Measurements from ENCODE around the gene EXOSC2.

EXOSC2 gene

DNA sequence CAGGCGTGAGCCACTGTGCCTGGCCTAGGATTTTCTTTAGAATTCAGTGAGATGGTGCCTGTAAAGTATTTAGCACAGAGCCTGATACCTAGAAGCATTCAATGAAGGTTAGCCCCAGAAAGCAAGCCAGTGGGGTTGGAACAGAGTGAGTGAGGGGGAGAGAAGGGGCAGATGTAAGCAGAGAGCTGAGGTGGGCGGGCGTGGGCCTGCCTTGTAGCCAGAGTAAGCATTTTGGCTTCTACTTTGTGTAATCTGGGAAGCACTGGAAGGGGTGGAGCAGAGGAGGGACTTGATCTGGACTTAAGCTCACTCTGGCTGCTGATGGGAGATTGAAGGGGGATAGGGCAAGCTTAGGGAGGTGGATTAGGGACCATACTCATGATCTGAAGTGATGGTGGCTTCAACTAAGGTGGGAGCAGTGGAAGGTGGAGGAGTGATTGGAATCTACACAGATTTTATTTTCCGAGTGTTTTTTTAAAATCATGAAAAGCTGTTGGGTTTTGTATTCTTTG is 2.6 kb downstream of the EXOSC2 start:
- Histone ChIP-seq H3K27me3 (ENCODE audit: low read depth) (no peaks in the 10 kb centered on the region), H3K4me3 (no peak overlapping the region), H3K36me3 (replicated peaks) (peaks cover 59% of the 10 kb centered on the region), H3K9me3 (no peaks in the 10 kb centered on the region), H3K4me1 (peaks cover 12% of the 10 kb centered on the region)
- DNase-seq (ENCODE audit: low spot score in 2 of 2), result no peak
- in situ Hi-C loops (cut with MboI; ENCODE audit: low sequenced_read_pairs), result no loop called here

DNA sequence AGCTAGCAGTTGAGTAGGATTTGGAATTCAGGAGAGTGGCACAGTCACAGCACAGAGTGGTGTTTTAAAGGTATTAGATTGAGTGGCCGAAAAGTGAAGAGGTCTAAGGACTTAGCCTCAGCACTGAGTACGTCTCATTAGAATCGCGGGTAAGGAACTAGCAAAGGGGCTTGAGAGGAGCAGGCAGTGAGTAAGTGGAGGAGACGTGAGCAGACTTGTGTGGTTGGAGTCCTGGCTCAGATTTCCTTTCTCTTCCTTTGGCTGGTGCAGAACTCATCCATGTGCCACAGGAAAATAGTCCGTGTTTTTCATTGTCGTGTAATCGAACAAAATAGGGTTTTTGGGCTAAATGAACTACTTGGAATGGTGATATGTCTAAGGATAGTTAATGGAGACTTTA is 3.4 kb downstream of the EXOSC2 start:
- in situ Hi-C loops (cut with MboI; ENCODE audit: low sequenced_read_pairs), result no loop called here
- H3K36me3 ChIP-seq (replicated peaks), result peaks cover 67% of the 10 kb centered on the region

GRCh38 chr9:130698514-130698913 is 4.9 kb downstream of the EXOSC2 start:
- H3K4me1 ChIP-seq, result peaks cover 9% of the 10 kb centered on the region
- H3K4me3 ChIP-seq, result no peak overlapping the region
- H3K9me3 ChIP-seq, result no peaks in the 10 kb centered on the region
- peaks cover 82% of the 10 kb centered on the region for H3K36me3 ChIP-seq (replicated peaks)
- in situ Hi-C loops (cut with MboI; ENCODE audit: low sequenced_read_pairs), result no loop called here
- H3K27me3 ChIP-seq (ENCODE audit: low read depth), result no peaks in the 10 kb centered on the region
- no peak for DNase-seq (ENCODE audit: low spot score in 2 of 2)

More for the DNA sequence above, 3.4 kb downstream of the EXOSC2 start:
- Histone ChIP-seq H3K4me1 (peaks cover 12% of the 10 kb centered on the region), H3K4me3 (no peak overlapping the region), H3K27me3 (ENCODE audit: low read depth) (no peaks in the 10 kb centered on the region), H3K9me3 (no peaks in the 10 kb centered on the region)
- no peak for DNase-seq (ENCODE audit: low spot score in 2 of 2)

GRCh38 chr9:130699047-130699446 is 5.5 kb downstream of the EXOSC2 start:
- Histone ChIP-seq H3K4me1 (peaks cover 9% of the 10 kb centered on the region), H3K36me3 (replicated peaks) (peaks cover 87% of the 10 kb centered on the region), H3K4me3 (no peak overlapping the region), H3K9me3 (no peaks in the 10 kb centered on the region), H3K27me3 (ENCODE audit: low read depth) (no peaks in the 10 kb centered on the region)
- in situ Hi-C loops (cut with MboI; ENCODE audit: low sequenced_read_pairs), result no loop called here
- no peak for DNase-seq (ENCODE audit: low spot score in 2 of 2)

- peak; percentile 69 to 91 for DNase-seq (ENCODE audit: low spot score in 2 of 2)
- in situ Hi-C loops (cut with MboI; ENCODE audit: low sequenced_read_pairs), result no loop called here
- H3K9me3 ChIP-seq, result no peaks in the 10 kb centered on the region
- peaks cover 90% of the 10 kb centered on the region for H3K36me3 ChIP-seq (replicated peaks)
- no peak overlapping the region for H3K4me3 ChIP-seq
- 0 out of 2 replicates have a peak, but pooled peaks cover under 1% of the 10 kb centered on the region for H3K4me1 ChIP-seq
- H3K27me3 ChIP-seq (ENCODE audit: low read depth), result no peaks in the 10 kb centered on the region
These were observed 7.8 kb downstream of the EXOSC2 start for GRCh38 chr9:130701059-130702022.

GRCh38 chr9:130703501-130703900 is 9.9 kb downstream of the EXOSC2 start:
- Histone ChIP-seq H3K36me3 (replicated peaks) (peaks cover 69% of the 10 kb centered on the region), H3K9me3 (no peaks in the 10 kb centered on the region)
- in situ Hi-C loops (cut with MboI; ENCODE audit: low sequenced_read_pairs), result no loop called here

GRCh38 chr9:130707225-130707976 is 13.8 kb downstream of the EXOSC2 start:
- no peaks in the 10 kb centered on the region for H3K27me3 ChIP-seq (ENCODE audit: low read depth)
- in situ Hi-C loops (cut with MboI; ENCODE audit: low sequenced_read_pairs), result no loop called here
- H3K36me3 ChIP-seq (replicated peaks), result peaks cover 32% of the 10 kb centered on the region
- DNase-seq (ENCODE audit: low spot score in 2 of 2), result peak; percentile 67 to 82
- no peaks in the 10 kb centered on the region for H3K9me3 ChIP-seq
- H3K4me3 ChIP-seq, result no peak overlapping the region
- H3K4me1 ChIP-seq, result peaks cover 3% of the 10 kb centered on the region; the same call in 1 of the 2 replicates

More at GRCh38 chr9:130703501-130703900, 9.9 kb downstream of the EXOSC2 start:
- Histone ChIP-seq H3K27me3 (ENCODE audit: low read depth) (no peaks in the 10 kb centered on the region), H3K4me1 (no peaks in the 10 kb centered on the region), H3K4me3 (no peak overlapping the region)
- DNase-seq (ENCODE audit: low spot score in 2 of 2), result no peak

DNA sequence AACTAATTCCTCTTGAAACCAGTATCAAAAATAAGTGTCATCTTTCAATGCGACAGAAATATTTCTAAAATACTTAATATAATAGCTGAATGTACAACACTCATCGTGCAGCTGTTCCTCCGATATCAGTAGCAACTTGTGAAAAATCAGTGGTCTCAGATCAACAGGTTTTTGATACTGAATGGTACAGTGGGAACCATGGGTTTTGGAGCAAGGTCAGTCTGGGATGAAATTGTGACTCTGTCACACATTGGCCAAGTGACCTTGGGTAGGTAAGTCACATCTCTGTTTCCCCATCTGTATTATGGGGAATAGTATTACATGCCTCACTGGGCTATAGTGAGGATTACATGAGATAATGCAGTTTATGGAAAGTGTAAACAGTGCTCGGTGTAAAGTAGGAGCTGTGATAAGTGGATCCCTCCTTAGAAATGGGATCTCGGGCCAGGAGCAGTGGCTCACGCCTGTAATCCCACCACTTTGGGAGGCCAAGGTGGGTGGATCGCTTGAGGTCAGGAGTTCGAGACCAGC is 17.3 kb downstream of the EXOSC2 start:
- Histone ChIP-seq H3K36me3 (replicated peaks) (peaks cover 3% of the 10 kb centered on the region; the same call in 1 of the 2 replicates), H3K4me3 (no peak overlapping the region), H3K27me3 (ENCODE audit: low read depth) (no peaks in the 10 kb centered on the region), H3K4me1 (peaks cover 3% of the 10 kb centered on the region; the same call in 1 of the 2 replicates), H3K9me3 (no peaks in the 10 kb centered on the region)
- DNase-seq (ENCODE audit: low spot score in 2 of 2), result no peak
- in situ Hi-C loops (cut with MboI; ENCODE audit: low sequenced_read_pairs), result no loop called here

- Histone ChIP-seq H3K9me3 (no peaks in the 10 kb centered on the region), H3K27me3 (ENCODE audit: low read depth) (no peaks in the 10 kb centered on the region), H3K4me1 (peaks cover 3% of the 10 kb centered on the region; the same call in 1 of the 2 replicates), H3K36me3 (replicated peaks) (no peaks in the 10 kb centered on the region; the same call in 1 of the 2 replicates), H3K4me3 (no peak overlapping the region)
- in situ Hi-C loops (cut with MboI; ENCODE audit: low sequenced_read_pairs), result no loop called here
- no peak for DNase-seq (ENCODE audit: low spot score in 2 of 2)
These were observed 17.9 kb downstream of the EXOSC2 start for GRCh38 chr9:130711469-130711868.

DNA sequence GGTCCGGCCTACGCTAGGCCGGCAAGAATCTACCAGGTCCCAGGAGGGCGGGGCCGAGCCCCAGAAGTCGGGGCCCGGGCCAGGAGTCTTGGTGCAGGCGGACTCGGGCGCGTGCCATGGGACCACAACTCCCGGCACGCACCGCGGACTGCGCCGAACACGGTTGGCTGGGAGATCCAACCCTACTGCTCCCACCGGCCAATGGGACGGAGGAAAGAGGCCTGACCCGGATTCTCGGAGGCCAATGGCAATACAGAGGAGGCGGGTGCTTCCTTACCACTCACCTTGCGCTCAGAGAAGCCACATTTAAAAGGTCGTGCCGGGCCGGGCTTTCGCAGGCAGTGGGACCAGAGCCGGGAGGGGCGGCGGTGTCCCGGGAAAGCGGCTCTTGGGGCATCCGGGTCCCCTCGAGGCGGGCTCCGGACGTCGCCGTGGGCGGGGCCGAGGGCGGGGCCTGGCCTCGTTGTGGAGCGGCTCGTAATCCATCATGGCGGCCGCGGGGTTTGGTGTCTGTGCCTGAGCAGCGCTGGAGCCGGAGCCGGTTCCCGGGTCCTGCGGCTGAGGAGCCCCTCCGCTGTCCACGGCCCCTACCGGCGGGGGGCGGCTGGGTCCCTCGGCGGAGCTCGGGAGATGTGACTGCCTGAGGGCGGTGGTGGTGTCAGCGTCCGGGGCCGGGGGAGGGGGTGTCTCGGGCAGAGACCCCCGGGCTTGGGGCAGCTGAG is 19.1 kb downstream of the EXOSC2 start:
- H3K4me3 ChIP-seq, result peak overlapping the region; percentile 96
- H3K36me3 ChIP-seq (replicated peaks), result no peaks in the 10 kb centered on the region; the same call in 1 of the 2 replicates
- no peaks in the 10 kb centered on the region for H3K27me3 ChIP-seq (ENCODE audit: low read depth)
- DNase-seq (ENCODE audit: low spot score in 2 of 2), result peak; percentile 98
- no peaks in the 10 kb centered on the region for H3K9me3 ChIP-seq
- in situ Hi-C loops (cut with MboI; ENCODE audit: low sequenced_read_pairs), result no loop called here
- peaks cover 3% of the 10 kb centered on the region; the same call in 1 of the 2 replicates for H3K4me1 ChIP-seq

GRCh38 chr9:130713286-130713960 is 19.8 kb downstream of the EXOSC2 start:
- no peaks in the 10 kb centered on the region; the same call in 1 of the 2 replicates for H3K36me3 ChIP-seq (replicated peaks)
- DNase-seq (ENCODE audit: low spot score in 2 of 2), result peak in 1 of 2 experiments; percentile 35
- H3K27me3 ChIP-seq (ENCODE audit: low read depth), result no peaks in the 10 kb centered on the region
- peaks cover 3% of the 10 kb centered on the region; the same call in 1 of the 2 replicates for H3K4me1 ChIP-seq
- H3K9me3 ChIP-seq, result no peaks in the 10 kb centered on the region
- in situ Hi-C loops (cut with MboI; ENCODE audit: low sequenced_read_pairs), result no loop called here
- H3K4me3 ChIP-seq, result peak overlapping the region; percentile 96

GRCh38 chr9:130714586-130715110 is 21.1 kb downstream of the EXOSC2 start:
- Histone ChIP-seq H3K4me1 (peaks cover 3% of the 10 kb centered on the region; the same call in 1 of the 2 replicates), H3K27me3 (ENCODE audit: low read depth) (no peaks in the 10 kb centered on the region), H3K36me3 (replicated peaks) (no peaks in the 10 kb centered on the region), H3K4me3 (peak overlapping the region; percentile 96), H3K9me3 (no peaks in the 10 kb centered on the region)
- DNase-seq (ENCODE audit: low spot score in 2 of 2), result peak in 1 of 2 experiments; percentile 29
- in situ Hi-C loops (cut with MboI; ENCODE audit: low sequenced_read_pairs), result no loop called here
